Subcutaneous preadipocyte (primary cell): ENCODE results near the gene CREM. TPM values are rescaled to one million over a fixed set of nuclear protein-coding genes. Genes with fewer than 3 reads are reported as not detected.
A peak's percentile ranks its signal among the peaks of the same experiment; 100 is the strongest.

Source experiments
- small RNA-seq: library from RNA; depleted of rRNA; stranded (forward); fragments of <200 nt; gene quantifications from one replicate; pipeline ENCODE3, GENCODE V24; 2012
- total RNA-seq: library from RNA; depleted of rRNA; stranded (reverse); fragments of >200 nt; gene quantifications from 2 replicates; pipeline ENCODE4 v1.2.3, GENCODE V29; 2012

The CREM gene
- 15.4 and 17.4 TPM in 2 replicates for total RNA-seq

DNA sequence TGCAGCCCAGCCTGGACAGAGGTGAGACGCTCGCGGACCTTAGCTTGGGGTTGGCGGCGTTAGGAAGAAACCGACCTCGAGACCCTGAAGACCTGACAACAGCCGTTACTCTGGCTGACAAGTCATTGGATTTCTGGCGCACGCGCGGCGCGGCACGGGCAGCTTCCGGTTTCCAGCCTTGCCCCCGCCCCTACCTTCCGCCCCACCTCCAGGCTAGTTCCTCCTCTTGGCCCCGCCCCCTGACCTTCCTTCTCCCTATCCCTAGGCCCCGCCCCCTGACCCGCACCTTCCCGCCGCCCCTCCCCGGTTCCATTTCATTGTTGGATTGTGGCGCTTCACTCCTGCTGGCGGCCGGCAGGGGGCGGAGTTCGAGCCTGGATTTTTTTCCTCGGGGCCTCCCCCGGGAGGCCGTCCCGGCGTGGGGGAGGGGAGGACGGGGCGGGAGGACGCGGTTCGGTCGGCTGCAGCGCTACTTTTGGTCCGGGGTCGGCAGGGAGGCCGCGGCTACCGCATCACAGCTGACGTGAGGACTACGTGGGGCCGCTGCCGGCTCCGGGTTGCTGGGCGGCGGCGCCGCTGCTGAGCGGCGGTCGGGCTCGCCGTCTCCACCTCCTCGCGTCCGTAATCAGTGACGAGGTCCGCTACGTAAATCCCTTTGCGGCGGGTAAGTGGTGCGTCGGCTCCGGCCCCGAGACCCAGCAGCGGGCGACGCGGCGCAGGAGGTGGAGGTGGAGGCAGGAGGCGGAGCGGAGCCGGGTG lies at the start of gene CREM:
TSS of gene CREM (plus strand) at position 317 of the 759 bp plus-strand sequence. CDS start 10,990 bp downstream, outside the sequence.

GRCh38 chr10:35090162-35090954 lies 36.3 kb upstream of the CREM start, which contains the start of gene CUL2:
CUL2 (minus strand) TSS chr10:35090341; CDS start chr10:35071317, 19,024 bp downstream.

Small RNA genes within 50 kb of the gene (small RNA-seq; reads per million reads assigned to genes)
- gene MIR3611 (0.71 reads per million, percentile 44 among the genes with 10 or more reads in this experiment), gene RNU6-1167P (not detected), gene RNU6-794P (not detected), gene RNU7-77P (not detected)

Other genes with a start within 250 kb of the CREM start
- 17.6 and 29.3 TPM in 2 replicates for gene CUL2, start 36.5 kb upstream of the CREM start, total RNA-seq
- gene CCNY, start 209.7 kb downstream of the CREM start, total RNA-seq: 38.9 and 51.2 TPM in 2 replicates